GM15510 (cell line): ENCODE data around the gene FBXO31.

Source experiments
- POLR2A ChIP-seq: IDR thresholded peaks from 3 replicates; pipeline ENCODE4 v1.6.1; 2011; ENCODE audit warnings: borderline replicate concordance; ENCODE audit not compliant: insufficient read length; ENCODE audit errors: extremely low read depth

The FBXO31 gene

GRCh38 chr16:87334651-87335624 lies 48.6 kb downstream of the FBXO31 start:
- TF ChIP-seq POLR2A: no peak

- TF ChIP-seq POLR2A: no peak
Observed at GRCh38 chr16:87333581-87334331, 49.8 kb downstream of the FBXO31 start.

- TF ChIP-seq POLR2A: no peak
Observed at GRCh38 chr16:87333101-87333500, 50.5 kb downstream of the FBXO31 start.

- no peak for TF ChIP-seq POLR2A
Observed at GRCh38 chr16:87332150-87332549, 51.4 kb downstream of the FBXO31 start.

- TF ChIP-seq POLR2A: no peak
Observed at GRCh38 chr16:87331241-87331801, 52.3 kb downstream of the FBXO31 start.

- no peak for TF ChIP-seq POLR2A
Observed at GRCh38 chr16:87330646-87331045, 52.9 kb downstream of the FBXO31 start.

- no peak for TF ChIP-seq POLR2A
Observed at GRCh38 chr16:87330257-87330624, 53.3 kb downstream of the FBXO31 start.

- no peak for TF ChIP-seq POLR2A
Observed at GRCh38 chr16:87329436-87330256, 53.9 kb downstream of the FBXO31 start.

- no peak for TF ChIP-seq POLR2A
Observed at GRCh38 chr16:87328846-87329245, 54.7 kb downstream of the FBXO31 start.

- no peak for TF ChIP-seq POLR2A
Observed at GRCh38 chr16:87327798-87328495, 55.6 kb downstream of the FBXO31 start.

- no peak for TF ChIP-seq POLR2A
Observed at GRCh38 chr16:87326151-87326571, 57.4 kb downstream of the FBXO31 start.

- no peak for TF ChIP-seq POLR2A
Observed at GRCh38 chr16:87325423-87325858, 58.1 kb downstream of the FBXO31 start.

- no peak for TF ChIP-seq POLR2A
Observed at GRCh38 chr16:87324411-87325275, 58.9 kb downstream of the FBXO31 start.
